ENCODE measurements around the gene BTG2. TPM values are rescaled to one million over a fixed set of nuclear protein-coding genes. Genes with fewer than 3 reads are reported as not detected.

BTG2 gene
- total RNA-seq, 4 donors from 2014 or later = 76.3 to 654 (median 238) TPM

DNA sequence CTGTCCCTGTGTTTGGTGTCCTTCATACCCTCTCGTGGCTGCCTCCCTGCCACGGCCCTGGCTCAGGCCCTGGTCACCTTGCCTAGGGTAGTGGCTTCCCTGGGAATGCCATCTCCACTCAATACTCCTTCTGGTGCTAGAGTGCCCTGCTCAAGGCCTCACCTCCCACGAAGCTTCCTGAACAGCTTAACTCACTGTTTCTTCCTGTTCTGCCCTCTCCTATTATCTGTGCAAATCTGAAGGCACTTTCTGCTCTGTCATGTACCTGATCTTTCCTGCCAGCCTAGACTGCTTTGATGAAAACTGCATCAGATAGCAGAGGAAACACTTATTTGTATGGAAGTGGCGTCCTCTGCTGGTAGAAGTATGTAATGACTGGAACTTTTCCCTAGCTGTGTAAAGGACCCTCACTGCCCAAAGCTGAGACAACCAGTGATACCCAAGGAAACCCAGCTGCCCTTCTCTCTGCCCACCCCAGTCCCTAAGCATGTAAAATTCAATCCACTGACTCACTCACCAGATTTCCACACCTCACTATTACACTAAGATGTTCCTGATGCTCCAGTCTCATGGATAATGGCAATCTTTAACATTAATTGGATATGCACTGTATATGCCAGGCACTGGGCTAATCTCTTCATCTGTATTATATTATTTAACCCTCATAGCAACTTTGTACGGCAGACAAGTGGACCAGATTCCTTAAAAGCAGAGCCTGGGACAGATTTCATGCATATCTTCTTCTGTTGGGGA lies 36.2 kb upstream of the BTG2 start:
- no peak for DNase-seq (ENCODE audit: low spot score)
- TF ChIP-seq, protein P1, sequence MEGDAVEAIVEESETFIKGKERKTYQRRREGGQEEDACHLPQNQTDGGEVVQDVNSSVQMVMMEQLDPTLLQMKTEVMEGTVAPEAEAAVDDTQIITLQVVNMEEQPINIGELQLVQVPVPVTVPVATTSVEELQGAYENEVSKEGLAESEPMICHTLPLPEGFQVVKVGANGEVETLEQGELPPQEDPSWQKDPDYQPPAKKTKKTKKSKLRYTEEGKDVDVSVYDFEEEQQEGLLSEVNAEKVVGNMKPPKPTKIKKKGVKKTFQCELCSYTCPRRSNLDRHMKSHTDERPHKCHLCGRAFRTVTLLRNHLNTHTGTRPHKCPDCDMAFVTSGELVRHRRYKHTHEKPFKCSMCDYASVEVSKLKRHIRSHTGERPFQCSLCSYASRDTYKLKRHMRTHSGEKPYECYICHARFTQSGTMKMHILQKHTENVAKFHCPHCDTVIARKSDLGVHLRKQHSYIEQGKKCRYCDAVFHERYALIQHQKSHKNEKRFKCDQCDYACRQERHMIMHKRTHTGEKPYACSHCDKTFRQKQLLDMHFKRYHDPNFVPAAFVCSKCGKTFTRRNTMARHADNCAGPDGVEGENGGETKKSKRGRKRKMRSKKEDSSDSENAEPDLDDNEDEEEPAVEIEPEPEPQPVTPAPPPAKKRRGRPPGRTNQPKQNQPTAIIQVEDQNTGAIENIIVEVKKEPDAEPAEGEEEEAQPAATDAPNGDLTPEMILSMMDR (IDR thresholded peaks at IDR 0.05) = peak in 2 of 3 donors; percentile 72 to 93
- peak; percentile 30 for ATAC-seq (ENCODE audit: low FRiP score)

DNA sequence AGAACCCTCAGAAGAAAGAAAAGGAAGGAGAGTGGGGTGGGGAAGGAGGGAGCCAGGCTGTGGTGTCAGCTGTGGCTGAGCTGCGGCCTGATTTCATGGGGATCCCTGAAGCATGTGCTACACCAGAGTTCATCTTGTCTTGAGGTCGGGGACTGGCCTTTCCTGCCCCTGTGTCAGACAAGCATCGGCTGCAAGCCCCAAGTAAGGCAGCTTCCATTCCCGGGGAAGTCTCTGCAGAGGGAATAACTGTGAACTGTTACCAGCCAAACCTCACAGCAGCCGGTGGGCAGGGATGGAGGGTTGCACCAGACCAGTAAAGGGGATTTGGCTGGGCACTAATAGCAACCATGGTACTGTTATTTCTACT lies 35.7 kb upstream of the BTG2 start:
- DNase-seq (ENCODE audit: low spot score) (no peak), ATAC-seq (ENCODE audit: low FRiP score) (no peak)
- TF ChIP-seq, protein P1 (IDR thresholded peaks at IDR 0.05) = no peak

DNA sequence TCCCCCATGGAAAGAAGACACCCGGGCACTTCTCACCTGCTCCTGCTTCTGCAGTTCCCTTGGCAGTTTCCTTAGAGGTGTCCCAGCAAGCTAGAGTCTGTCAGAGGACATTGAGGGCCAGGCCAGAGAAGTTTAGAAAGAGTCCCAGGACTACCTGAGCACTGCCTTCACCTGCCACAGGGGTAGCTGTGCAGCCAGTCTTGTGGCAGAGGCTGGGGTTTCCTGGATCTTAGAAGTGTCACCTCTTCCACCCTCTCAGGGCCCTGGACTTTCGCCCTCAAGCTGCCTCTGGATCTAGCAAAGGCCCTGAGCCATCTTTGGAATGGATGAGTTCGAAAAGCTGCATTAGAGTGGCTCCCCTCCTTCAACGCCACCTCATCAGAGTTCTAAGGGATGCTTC lies 34.9 kb upstream of the BTG2 start:
- no peak for ATAC-seq (ENCODE audit: low FRiP score)
- DNase-seq (ENCODE audit: low spot score) = no peak
- TF ChIP-seq, protein P1 (IDR thresholded peaks at IDR 0.05) = no peak

DNA sequence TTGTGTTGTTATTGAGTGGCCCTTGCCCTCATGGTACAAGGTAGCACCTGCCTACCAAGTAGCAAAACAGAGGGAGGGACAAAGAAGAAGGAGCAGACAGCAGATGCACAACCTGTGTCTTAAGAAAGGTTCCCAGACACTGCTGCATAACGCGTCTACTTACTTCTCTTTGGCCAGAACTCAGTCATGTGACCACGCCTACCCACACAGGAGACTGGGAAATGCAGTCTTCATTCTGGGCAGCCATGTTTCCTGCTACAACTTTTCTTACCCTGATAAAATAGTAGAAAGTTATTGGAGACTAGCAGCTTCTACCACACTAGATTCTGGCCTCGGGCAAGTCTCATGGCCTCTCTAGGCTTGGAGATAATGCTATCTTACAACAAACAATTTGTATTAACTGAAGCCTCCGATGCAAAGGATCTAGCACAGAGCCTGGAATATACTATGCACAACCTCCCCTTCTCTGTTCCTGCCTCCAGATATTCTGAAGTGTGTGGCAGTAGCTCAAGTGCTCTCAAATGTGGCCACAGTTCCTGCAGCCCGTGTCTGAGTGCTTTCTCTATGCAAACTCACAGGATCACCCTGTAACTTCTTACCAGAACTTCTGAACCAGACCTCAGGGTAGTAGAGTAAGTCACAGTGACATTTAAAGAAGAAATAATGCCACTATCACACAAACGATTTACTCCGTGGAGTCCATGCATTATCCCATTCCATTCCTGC lies 34.1 kb upstream of the BTG2 start:
- ATAC-seq (ENCODE audit: low FRiP score) (no peak), DNase-seq (ENCODE audit: low spot score) (no peak)
- TF ChIP-seq, protein P1 (IDR thresholded peaks at IDR 0.05) = no peak

DNA sequence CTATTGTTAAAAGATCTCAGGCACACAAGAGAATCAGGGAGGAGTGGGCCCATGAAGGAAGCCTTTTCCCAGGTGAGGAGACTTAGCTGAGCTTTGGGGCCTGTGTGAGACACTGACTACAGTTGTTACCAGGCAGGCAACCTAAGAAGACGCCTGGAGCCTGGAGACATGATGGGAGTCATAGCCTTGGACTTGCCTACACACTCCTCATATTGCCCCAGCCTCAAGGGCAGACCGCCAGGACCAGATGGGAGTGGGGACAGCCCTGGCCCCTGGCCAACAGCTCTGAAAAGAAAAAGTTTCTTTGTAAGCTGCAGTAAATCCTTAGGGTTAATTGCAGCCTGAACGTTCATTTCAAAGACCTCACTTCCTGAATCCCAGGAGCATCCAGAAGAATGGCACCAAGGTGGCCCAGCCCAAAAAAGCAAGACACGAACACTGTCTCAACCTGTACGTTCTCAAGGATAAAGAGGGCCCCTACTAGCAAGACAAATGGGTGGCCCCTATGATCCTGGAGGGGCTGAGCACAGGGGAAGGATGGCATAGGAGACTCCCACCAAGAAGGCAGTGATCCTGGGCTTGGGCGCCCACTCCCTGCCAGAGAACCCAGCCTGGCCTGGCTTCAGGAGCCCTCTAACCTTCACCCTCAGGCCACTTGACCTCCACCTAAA lies 33.2 kb upstream of the BTG2 start:
- no peak for ATAC-seq (ENCODE audit: low FRiP score)
- DNase-seq (ENCODE audit: low spot score) = no peak
- TF ChIP-seq, protein P1 (IDR thresholded peaks at IDR 0.05) = no peak

DNA sequence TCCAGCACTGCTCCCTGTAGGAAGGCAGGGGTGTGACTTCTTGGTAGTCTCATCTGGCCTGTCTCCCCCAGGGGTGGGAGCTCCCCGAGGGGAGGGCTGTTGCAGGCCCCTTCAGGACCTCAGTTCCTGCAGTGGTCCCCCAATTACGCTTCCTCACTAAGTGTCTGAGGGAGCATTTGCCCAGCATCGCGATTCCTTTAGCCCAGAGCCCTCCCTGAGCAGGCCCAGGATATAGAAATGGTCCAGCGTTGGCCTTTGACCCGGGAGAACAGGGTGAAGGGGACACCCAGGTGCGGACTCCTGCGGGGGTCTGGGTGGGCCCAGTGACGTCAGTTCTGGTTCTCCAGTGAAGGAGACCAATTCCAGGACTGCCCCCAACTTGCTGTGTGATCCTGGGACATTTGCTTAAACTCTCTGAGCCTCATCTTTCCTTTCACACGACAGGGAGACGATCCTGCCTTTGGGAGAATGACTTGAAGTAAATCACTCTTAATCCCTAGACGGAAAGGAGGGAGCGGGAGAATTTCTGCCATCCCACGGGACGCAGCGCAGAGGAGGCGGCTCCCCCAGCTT lies 32.6 kb upstream of the BTG2 start:
- ATAC-seq (ENCODE audit: low FRiP score) (no peak), DNase-seq (ENCODE audit: low spot score) (no peak)
- TF ChIP-seq, protein P1 (IDR thresholded peaks at IDR 0.05) = no peak

Measured in omental fat pad (tissue), 4 donors.